ENCODE results near the gene DDR2. TPM values are rescaled to one million over a fixed set of nuclear protein-coding genes. Genes with fewer than 3 reads are reported as not detected.

Gene DDR2
- total and polyA plus RNA-seq, 8 donors, result 28.5 to 47.9 (median 45.0) TPM

- H3K27ac ChIP-seq, result no peak overlapping the region
- no peaks in the 10 kb centered on the region for H3K9me3 ChIP-seq
- H3K4me1 ChIP-seq, result no peaks in the 10 kb centered on the region
- intact Hi-C loops (cut with DNase I), result no loop called here
- TF ChIP-seq CTCF (IDR thresholded peaks at IDR 0.05), result no peak
- DNase-seq, result no peak
- ATAC-seq, result peak; percentile 49
- H3K27me3 ChIP-seq, result no peaks in the 10 kb centered on the region
- H3K36me3 ChIP-seq, result no peaks in the 10 kb centered on the region
- H3K4me3 ChIP-seq, result no peak overlapping the region
Observed at GRCh38 chr1:162670928-162671663, 38.8 kb downstream of the DDR2 start.

GRCh38 chr1:162671664-162672410 lies 39.6 kb downstream of the DDR2 start:
- no peak for TF ChIP-seq CTCF (IDR thresholded peaks at IDR 0.05)
- Histone ChIP-seq H3K36me3 (no peaks in the 10 kb centered on the region), H3K27me3 (no peaks in the 10 kb centered on the region), H3K9me3 (no peaks in the 10 kb centered on the region), H3K27ac (no peak overlapping the region), H3K4me1 (peaks cover 0 to 3% of the 10 kb centered on the region in 2 donors), H3K4me3 (no peak overlapping the region)
- ATAC-seq (no peak), DNase-seq (no peak)
- intact Hi-C loops (cut with DNase I), result no loop called here

- TF ChIP-seq CTCF (IDR thresholded peaks at IDR 0.05), result no peak
- Histone ChIP-seq H3K4me3 (no peak overlapping the region), H3K27ac (no peak overlapping the region), H3K4me1 (peaks cover 0 to 3% of the 10 kb centered on the region in 2 donors), H3K36me3 (no peaks in the 10 kb centered on the region), H3K9me3 (no peaks in the 10 kb centered on the region), H3K27me3 (no peaks in the 10 kb centered on the region)
- no peak for ATAC-seq
- intact Hi-C loops (cut with DNase I), result no loop called here
- DNase-seq, result no peak
Observed at GRCh38 chr1:162672622-162673260, 40.5 kb downstream of the DDR2 start.

- H3K27me3 ChIP-seq, result no peaks in the 10 kb centered on the region
- intact Hi-C loops (cut with DNase I), result no loop called here
- no peak for TF ChIP-seq CTCF (IDR thresholded peaks at IDR 0.05)
- H3K4me3 ChIP-seq, result no peak overlapping the region
- no peak for ATAC-seq
- H3K4me1 ChIP-seq, result peaks cover 0 to 3% of the 10 kb centered on the region in 2 donors
- DNase-seq, result no peak
- H3K36me3 ChIP-seq, result no peaks in the 10 kb centered on the region
- no peaks in the 10 kb centered on the region for H3K9me3 ChIP-seq
- no peak overlapping the region for H3K27ac ChIP-seq
Observed at GRCh38 chr1:162674034-162674608, 41.9 kb downstream of the DDR2 start.

GRCh38 chr1:162676087-162676486 lies 43.8 kb downstream of the DDR2 start:
- peak; percentile 55 for ATAC-seq
- H3K27ac ChIP-seq, result no peak overlapping the region

More at GRCh38 chr1:162676087-162676486, 43.8 kb downstream of the DDR2 start:
- intact Hi-C loops (cut with DNase I), result no loop called here
- Histone ChIP-seq H3K4me1 (peaks cover 0 to 3% of the 10 kb centered on the region in 2 donors), H3K36me3 (no peaks in the 10 kb centered on the region), H3K9me3 (no peaks in the 10 kb centered on the region), H3K4me3 (no peak overlapping the region), H3K27me3 (no peaks in the 10 kb centered on the region)
- TF ChIP-seq CTCF (IDR thresholded peaks at IDR 0.05), result no peak
- DNase-seq, result no peak
